ENCODE results near the gene PIF1.

The PIF1 gene

GRCh38 chr15:64845831-64846595, 20.6 kb upstream of the PIF1 start:
- no peak overlapping the region for H3K4me3 ChIP-seq (ENCODE audit: low read depth, low read length)
- H3K27me3 ChIP-seq (replicated peaks): no peaks in the 10 kb centered on the region
- no peak overlapping the region for H3K27ac ChIP-seq
- TF ChIP-seq, protein P1, sequence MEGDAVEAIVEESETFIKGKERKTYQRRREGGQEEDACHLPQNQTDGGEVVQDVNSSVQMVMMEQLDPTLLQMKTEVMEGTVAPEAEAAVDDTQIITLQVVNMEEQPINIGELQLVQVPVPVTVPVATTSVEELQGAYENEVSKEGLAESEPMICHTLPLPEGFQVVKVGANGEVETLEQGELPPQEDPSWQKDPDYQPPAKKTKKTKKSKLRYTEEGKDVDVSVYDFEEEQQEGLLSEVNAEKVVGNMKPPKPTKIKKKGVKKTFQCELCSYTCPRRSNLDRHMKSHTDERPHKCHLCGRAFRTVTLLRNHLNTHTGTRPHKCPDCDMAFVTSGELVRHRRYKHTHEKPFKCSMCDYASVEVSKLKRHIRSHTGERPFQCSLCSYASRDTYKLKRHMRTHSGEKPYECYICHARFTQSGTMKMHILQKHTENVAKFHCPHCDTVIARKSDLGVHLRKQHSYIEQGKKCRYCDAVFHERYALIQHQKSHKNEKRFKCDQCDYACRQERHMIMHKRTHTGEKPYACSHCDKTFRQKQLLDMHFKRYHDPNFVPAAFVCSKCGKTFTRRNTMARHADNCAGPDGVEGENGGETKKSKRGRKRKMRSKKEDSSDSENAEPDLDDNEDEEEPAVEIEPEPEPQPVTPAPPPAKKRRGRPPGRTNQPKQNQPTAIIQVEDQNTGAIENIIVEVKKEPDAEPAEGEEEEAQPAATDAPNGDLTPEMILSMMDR (IDR thresholded peaks at IDR 0.05; ENCODE audit: low read depth, low read length, missing control alignments): no peak
- no peak for DNase-seq
- in situ Hi-C loops (cut with HindIII; ENCODE audit: low pct_ligation_motif_present, low sequenced_read_pairs): no loop called here
- peaks cover 16% of the 10 kb centered on the region for H3K36me3 ChIP-seq (replicated peaks)

GRCh38 chr15:64845183-64845611, 19.8 kb upstream of the PIF1 start:
- H3K4me3 ChIP-seq (ENCODE audit: low read depth, low read length): no peak overlapping the region

GRCh38 chr15:64844576-64845145, 19.2 kb upstream of the PIF1 start:
- DNase-seq: no peak
- H3K36me3 ChIP-seq (replicated peaks): peaks cover 3% of the 10 kb centered on the region
- H3K4me3 ChIP-seq (ENCODE audit: low read depth, low read length): peak overlapping the region; percentile 15
- H3K27ac ChIP-seq: no peak overlapping the region
- TF ChIP-seq, protein P1 (IDR thresholded peaks at IDR 0.05; ENCODE audit: low read depth, low read length, missing control alignments): no peak
- in situ Hi-C loops (cut with HindIII; ENCODE audit: low pct_ligation_motif_present, low sequenced_read_pairs): no loop called here
- no peaks in the 10 kb centered on the region for H3K27me3 ChIP-seq (replicated peaks)

More at GRCh38 chr15:64845183-64845611, 19.8 kb upstream of the PIF1 start:
- in situ Hi-C loops (cut with HindIII; ENCODE audit: low pct_ligation_motif_present, low sequenced_read_pairs): no loop called here
- H3K27ac ChIP-seq: no peak overlapping the region
- no peaks in the 10 kb centered on the region for H3K27me3 ChIP-seq (replicated peaks)
- H3K36me3 ChIP-seq (replicated peaks): peaks cover 8% of the 10 kb centered on the region
- TF ChIP-seq, protein P1 (IDR thresholded peaks at IDR 0.05; ENCODE audit: low read depth, low read length, missing control alignments): no peak
- DNase-seq: no peak

GRCh38 chr15:64843991-64844390, 18.5 kb upstream of the PIF1 start:
- no peaks in the 10 kb centered on the region for H3K27me3 ChIP-seq (replicated peaks)
- in situ Hi-C loops (cut with HindIII; ENCODE audit: low pct_ligation_motif_present, low sequenced_read_pairs): no loop called here
- H3K27ac ChIP-seq: no peak overlapping the region
- TF ChIP-seq, protein P1 (IDR thresholded peaks at IDR 0.05; ENCODE audit: low read depth, low read length, missing control alignments): no peak
- no peaks in the 10 kb centered on the region for H3K36me3 ChIP-seq (replicated peaks)
- H3K4me3 ChIP-seq (ENCODE audit: low read depth, low read length): peak overlapping the region; percentile 20
- DNase-seq: no peak

GRCh38 chr15:64842986-64843561, 17.6 kb upstream of the PIF1 start:
- H3K27me3 ChIP-seq (replicated peaks): no peaks in the 10 kb centered on the region
- TF ChIP-seq, protein P1 (IDR thresholded peaks at IDR 0.05; ENCODE audit: low read depth, low read length, missing control alignments): peak; percentile 3
- in situ Hi-C loops (cut with HindIII; ENCODE audit: low pct_ligation_motif_present, low sequenced_read_pairs): no loop called here
- H3K4me3 ChIP-seq (ENCODE audit: low read depth, low read length): peak overlapping the region; percentile 69
- H3K27ac ChIP-seq: peak overlapping the region; percentile 26
- DNase-seq: peak; percentile 48
- H3K36me3 ChIP-seq (replicated peaks): no peaks in the 10 kb centered on the region
